Amniotic epithelial cell (primary cell): ENCODE results near the gene EFNB2.

Experiments
- DNase-seq: peaks from one replicate; pipeline ENCODE4 v3.0.0-alpha.2; 2010; ENCODE audit warnings: low read depth

The EFNB2 gene

GRCh38 chr13:106484084-106484483 is 51.4 kb downstream of the EFNB2 start:
- no peak for DNase-seq

GRCh38 chr13:106481919-106482318 is 53.5 kb downstream of the EFNB2 start:
- no peak for DNase-seq

GRCh38 chr13:106480351-106480910 is 55.0 kb downstream of the EFNB2 start:
- DNase-seq: peak; percentile 61

- DNase-seq: no peak
Measured at GRCh38 chr13:106479929-106480328, 55.5 kb downstream of the EFNB2 start.

- no peak for DNase-seq
Measured at GRCh38 chr13:106478116-106478515, 57.3 kb downstream of the EFNB2 start.

- DNase-seq: no peak
Measured at GRCh38 chr13:106477303-106477702, 58.2 kb downstream of the EFNB2 start.

GRCh38 chr13:106475852-106476251 is 59.6 kb downstream of the EFNB2 start:
- no peak for DNase-seq

- DNase-seq: peak; percentile 34
Measured at GRCh38 chr13:106474912-106475311, 60.5 kb downstream of the EFNB2 start.

- no peak for DNase-seq
Measured at GRCh38 chr13:106473154-106473553, 62.3 kb downstream of the EFNB2 start.

- DNase-seq: no peak
Measured at GRCh38 chr13:106472621-106473020, 62.8 kb downstream of the EFNB2 start.

- peak; percentile 96 for DNase-seq
Measured at GRCh38 chr13:106471957-106472543, 63.4 kb downstream of the EFNB2 start.

GRCh38 chr13:106470576-106470975 is 64.9 kb downstream of the EFNB2 start:
- DNase-seq: no peak

GRCh38 chr13:106468744-106469590 is 66.5 kb downstream of the EFNB2 start:
- DNase-seq: no peak

GRCh38 chr13:106468207-106468606 is 67.3 kb downstream of the EFNB2 start:
- DNase-seq: no peak

- DNase-seq: no peak
Measured at GRCh38 chr13:106467427-106468122, 67.9 kb downstream of the EFNB2 start.

- peak; percentile 62 for DNase-seq
Measured at GRCh38 chr13:106466691-106467426, 68.6 kb downstream of the EFNB2 start.

GRCh38 chr13:106464076-106464475 is 71.4 kb downstream of the EFNB2 start:
- DNase-seq: peak; percentile 78

- DNase-seq: no peak
Measured at GRCh38 chr13:106462710-106463109, 72.8 kb downstream of the EFNB2 start.

- DNase-seq: no peak
Measured at GRCh38 chr13:106455777-106456176, 79.7 kb downstream of the EFNB2 start.

- no peak for DNase-seq
Measured at GRCh38 chr13:106455190-106455589, 80.3 kb downstream of the EFNB2 start.

- DNase-seq: no peak
Measured at GRCh38 chr13:106453101-106453500, 82.4 kb downstream of the EFNB2 start.

GRCh38 chr13:106450991-106451390 is 84.5 kb downstream of the EFNB2 start:
- no peak for DNase-seq
